ENCODE results near the gene CD276.

Gene CD276

GRCh38 chr15:73704869-73705645 is 20.9 kb downstream of the CD276 start:
- no peak overlapping the region for H3K4me3 ChIP-seq (ENCODE audit: low read depth, low read length)
- peak; percentile 63 for TF ChIP-seq CTCF (IDR thresholded peaks at IDR 0.05; ENCODE audit: low read depth, low read length)

- TF ChIP-seq CTCF (IDR thresholded peaks at IDR 0.05; ENCODE audit: low read depth, low read length), result no peak
- no peak overlapping the region for H3K4me3 ChIP-seq (ENCODE audit: low read depth, low read length)
Observed at GRCh38 chr15:73708691-73709090, 24.5 kb downstream of the CD276 start.

- TF ChIP-seq CTCF (IDR thresholded peaks at IDR 0.05; ENCODE audit: low read depth, low read length), result no peak
- H3K4me3 ChIP-seq (ENCODE audit: low read depth, low read length), result no peak overlapping the region
Observed at GRCh38 chr15:73709241-73709640, 25.1 kb downstream of the CD276 start.

- TF ChIP-seq CTCF (IDR thresholded peaks at IDR 0.05; ENCODE audit: low read depth, low read length), result no peak
- H3K4me3 ChIP-seq (ENCODE audit: low read depth, low read length), result no peak overlapping the region
Observed at GRCh38 chr15:73709686-73710085, 25.5 kb downstream of the CD276 start.

GRCh38 chr15:73710321-73710720 is 26.1 kb downstream of the CD276 start:
- H3K4me3 ChIP-seq (ENCODE audit: low read depth, low read length), result no peak overlapping the region
- TF ChIP-seq CTCF (IDR thresholded peaks at IDR 0.05; ENCODE audit: low read depth, low read length), result no peak

- TF ChIP-seq CTCF (IDR thresholded peaks at IDR 0.05; ENCODE audit: low read depth, low read length), result no peak
- no peak overlapping the region for H3K4me3 ChIP-seq (ENCODE audit: low read depth, low read length)
Observed at GRCh38 chr15:73711526-73711925, 27.3 kb downstream of the CD276 start.

DNA sequence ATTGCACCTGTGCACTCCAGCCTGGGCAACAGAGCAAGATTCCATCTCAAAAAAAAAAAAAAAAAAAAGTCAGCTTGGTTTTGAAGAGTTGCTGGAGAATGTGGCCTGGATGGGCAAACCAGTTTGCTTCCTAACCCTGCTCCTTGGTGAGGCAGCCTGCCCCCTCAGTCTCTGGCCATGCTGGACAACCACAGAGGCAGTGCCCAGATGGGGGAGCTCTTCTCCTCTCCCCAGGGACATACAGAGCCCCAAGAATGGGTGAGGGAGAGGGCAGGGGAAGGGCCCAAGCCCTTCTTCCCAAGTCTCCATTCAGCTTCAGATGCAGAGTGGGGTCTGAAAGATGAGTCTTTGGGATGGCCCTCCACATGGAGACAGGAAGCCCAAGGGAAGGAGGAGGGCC is 27.9 kb downstream of the CD276 start:
- H3K4me3 ChIP-seq (ENCODE audit: low read depth, low read length), result no peak overlapping the region
- TF ChIP-seq CTCF (IDR thresholded peaks at IDR 0.05; ENCODE audit: low read depth, low read length), result no peak

Measured in WI38 (cell line).